ENCODE data around the gene NKX2-4.

NKX2-4 gene

GRCh38 chr20:21388566-21388965 is 8.8 kb downstream of the NKX2-4 start:
- peaks cover 68 to 82% (median 79%) of the 10 kb centered on the region in 11 experiments for H3K36me3 ChIP-seq
- no peaks in the 10 kb centered on the region for H3K4me1 ChIP-seq
- peaks cover 0 to 16% (median 0%) of the 10 kb centered on the region in 11 experiments; a peak in 6 of 22 replicates for H4K20me1 ChIP-seq
- H3K9ac ChIP-seq: no peak overlapping the region
- H3K9me3 ChIP-seq (replicated peaks in 1 of 11): 0 out of 22 replicates have a peak, but pooled peaks cover 0 to 5% (median 0%) of the 10 kb centered on the region in 11 experiments
- no peak overlapping the region for H3K27ac ChIP-seq
- no peak overlapping the region for H3K4me2 ChIP-seq
- no peak overlapping the region for H3K4me3 ChIP-seq
- TF ChIP-seq Cebpa-rat (IDR thresholded peaks at IDR 0.05): no peak
- no peaks in the 10 kb centered on the region for H3K27me3 ChIP-seq

GRCh38 chr20:21387528-21387927 is 9.8 kb downstream of the NKX2-4 start:
- Histone ChIP-seq H3K27ac (no peak overlapping the region), H3K4me2 (no peak overlapping the region), H3K4me3 (no peak overlapping the region), H4K20me1 (peaks cover 0 to 17% (median 0%) of the 10 kb centered on the region in 11 experiments; a peak in 6 of 22 replicates), H3K27me3 (no peaks in the 10 kb centered on the region), H3K4me1 (no peaks in the 10 kb centered on the region), H3K9ac (no peak overlapping the region), H3K9me3 (replicated peaks in 1 of 11) (0 out of 22 replicates have a peak, but pooled peaks cover 0 to 5% (median 0%) of the 10 kb centered on the region in 11 experiments), H3K36me3 (peaks cover 79 to 92% (median 89%) of the 10 kb centered on the region in 11 experiments)
- TF ChIP-seq Cebpa-rat (IDR thresholded peaks at IDR 0.05): no peak

GRCh38 chr20:21386111-21386510 is 11.2 kb downstream of the NKX2-4 start:
- no peak overlapping the region for H3K4me2 ChIP-seq
- H4K20me1 ChIP-seq: peaks cover 0 to 31% (median 2%) of the 10 kb centered on the region in 11 experiments; a peak in 10 of 22 replicates
- H3K4me3 ChIP-seq: no peak overlapping the region
- no peaks in the 10 kb centered on the region for H3K4me1 ChIP-seq
- H3K27ac ChIP-seq: no peak overlapping the region
- no peak for TF ChIP-seq Cebpa-rat (IDR thresholded peaks at IDR 0.05)
- H3K27me3 ChIP-seq: no peaks in the 10 kb centered on the region
- peaks cover 90 to 100% (median 98%) of the 10 kb centered on the region in 11 experiments for H3K36me3 ChIP-seq
- H3K9ac ChIP-seq: no peak overlapping the region
- no peaks in the 10 kb centered on the region for H3K9me3 ChIP-seq (replicated peaks in 1 of 11)

DNA sequence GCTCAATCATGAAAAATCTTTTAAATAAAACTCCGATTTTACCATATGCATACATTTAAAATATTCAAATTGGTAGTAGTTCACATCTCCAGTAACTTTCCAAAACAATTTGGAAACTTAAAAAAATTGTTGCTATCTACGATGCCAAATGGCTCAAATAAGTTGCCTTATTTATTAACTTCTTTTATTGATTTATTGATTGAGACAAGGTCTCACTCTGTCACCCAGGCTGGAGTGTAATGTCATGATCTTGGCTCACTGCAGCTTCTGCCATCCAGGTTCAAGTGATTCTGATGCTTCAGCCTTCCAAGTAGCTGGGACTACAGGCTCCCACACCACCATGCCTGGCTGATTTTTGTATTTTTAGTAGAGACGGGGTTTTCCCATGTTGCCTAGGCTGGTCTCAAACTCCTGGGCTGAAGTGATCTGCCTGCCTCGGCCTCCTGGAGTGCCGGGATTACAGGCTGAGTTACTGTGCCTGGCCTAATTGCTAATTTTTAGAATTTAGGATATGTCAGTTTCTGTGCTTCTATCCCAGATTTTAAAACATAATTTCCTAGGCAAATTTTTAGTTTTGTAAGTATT is 12.9 kb downstream of the NKX2-4 start:
- H3K9me3 ChIP-seq (replicated peaks in 1 of 11): no peaks in the 10 kb centered on the region
- H4K20me1 ChIP-seq: peaks cover 8 to 48% (median 16%) of the 10 kb centered on the region in 11 experiments; a peak in 17 of 22 replicates
- no peak overlapping the region for H3K4me2 ChIP-seq
- TF ChIP-seq Cebpa-rat (IDR thresholded peaks at IDR 0.05): no peak
- H3K36me3 ChIP-seq: peaks cover 95 to 100% (median 98%) of the 10 kb centered on the region in 11 experiments
- no peaks in the 10 kb centered on the region for H3K4me1 ChIP-seq
- no peak overlapping the region for H3K27ac ChIP-seq
- H3K4me3 ChIP-seq: no peak overlapping the region
- no peak overlapping the region for H3K9ac ChIP-seq
- no peaks in the 10 kb centered on the region for H3K27me3 ChIP-seq

DNA sequence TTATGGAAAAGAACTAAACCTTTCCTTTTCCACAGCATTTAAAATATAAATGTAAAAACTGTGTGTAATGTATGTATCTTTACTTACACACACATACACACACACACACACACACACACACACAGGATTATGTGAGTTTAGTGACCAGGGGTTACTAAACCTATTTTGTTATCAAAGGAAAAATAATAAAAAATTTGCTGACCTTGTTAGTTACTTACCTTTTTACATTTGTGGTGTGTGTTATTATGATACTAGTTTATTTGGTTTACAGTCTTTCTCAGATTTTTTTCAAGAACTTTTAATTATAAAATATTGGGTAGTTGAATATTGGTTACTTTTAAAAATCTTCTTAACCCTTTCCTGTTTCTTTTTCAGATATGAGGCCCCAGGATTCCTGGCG is 15.7 kb downstream of the NKX2-4 start:
- Histone ChIP-seq H3K4me3 (no peak overlapping the region), H4K20me1 (peaks cover 22 to 66% (median 43%) of the 10 kb centered on the region in 11 experiments), H3K9ac (no peak overlapping the region), H3K9me3 (replicated peaks in 1 of 11) (no peaks in the 10 kb centered on the region), H3K27me3 (no peaks in the 10 kb centered on the region), H3K27ac (no peak overlapping the region), H3K36me3 (peaks cover 93 to 100% (median 97%) of the 10 kb centered on the region in 11 experiments), H3K4me1 (no peaks in the 10 kb centered on the region), H3K4me2 (no peak overlapping the region)
- TF ChIP-seq Cebpa-rat (IDR thresholded peaks at IDR 0.05): no peak

- TF ChIP-seq Cebpa-rat (IDR thresholded peaks at IDR 0.05): no peak
- no peak overlapping the region for H3K27ac ChIP-seq
- no peak overlapping the region for H3K4me3 ChIP-seq
- H3K36me3 ChIP-seq: peaks cover 92 to 100% (median 97%) of the 10 kb centered on the region in 11 experiments
- no peaks in the 10 kb centered on the region for H3K27me3 ChIP-seq
- no peak overlapping the region for H3K9ac ChIP-seq
- H4K20me1 ChIP-seq: peaks cover 22 to 75% (median 52%) of the 10 kb centered on the region in 11 experiments
- no peaks in the 10 kb centered on the region for H3K4me1 ChIP-seq
- H3K4me2 ChIP-seq: no peak overlapping the region
- H3K9me3 ChIP-seq (replicated peaks in 1 of 11): no peaks in the 10 kb centered on the region
Observed at GRCh38 chr20:21380711-21381110, 16.6 kb downstream of the NKX2-4 start.

DNA sequence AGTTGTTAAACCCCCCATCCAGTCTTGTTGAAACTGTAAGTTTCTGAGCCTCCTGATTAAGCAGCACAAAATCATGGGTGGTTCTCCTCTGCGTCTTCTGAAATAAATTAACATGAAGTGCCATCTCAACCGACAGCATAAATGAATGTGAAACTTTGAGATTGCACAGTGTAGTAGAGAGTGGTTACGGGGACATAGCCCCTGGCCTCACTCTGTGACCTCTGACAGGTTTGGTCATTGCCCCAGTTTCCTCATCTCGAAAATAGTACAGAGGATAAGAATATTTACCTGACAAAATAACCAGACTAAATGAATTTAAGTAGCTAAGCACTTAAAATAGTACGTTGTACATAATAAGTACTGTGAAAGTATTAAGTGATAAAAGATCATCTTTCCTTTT is 19.1 kb downstream of the NKX2-4 start:
- H3K36me3 ChIP-seq: peaks cover 77 to 96% (median 85%) of the 10 kb centered on the region in 11 experiments

DNA sequence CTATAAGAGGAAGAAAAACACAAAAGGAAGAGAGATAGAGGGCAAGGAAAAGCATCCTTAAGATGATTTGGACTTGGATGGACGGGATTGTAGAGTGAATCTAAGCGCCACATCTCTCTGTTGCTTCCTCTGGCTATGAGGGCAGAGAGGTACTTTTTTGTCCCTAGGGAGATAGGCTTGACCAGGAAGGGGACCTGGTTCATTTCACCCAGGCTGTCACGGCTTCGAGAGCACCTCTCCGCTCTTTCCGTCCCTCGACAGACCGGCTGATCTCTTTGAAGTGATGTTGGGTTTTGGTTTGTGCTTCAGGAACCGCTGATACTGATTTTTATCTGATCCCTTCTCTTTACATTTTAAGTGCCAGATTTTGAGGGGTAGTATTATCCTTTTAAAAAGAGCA is 19.6 kb downstream of the NKX2-4 start:
- peaks cover 34 to 98% (median 73%) of the 10 kb centered on the region in 11 experiments for H4K20me1 ChIP-seq
- H3K9ac ChIP-seq: no peak overlapping the region
- H3K4me2 ChIP-seq: no peak overlapping the region
- no peak for TF ChIP-seq Cebpa-rat (IDR thresholded peaks at IDR 0.05)
- no peak overlapping the region for H3K27ac ChIP-seq
- H3K9me3 ChIP-seq (replicated peaks in 1 of 11): no peaks in the 10 kb centered on the region
- no peak overlapping the region for H3K4me3 ChIP-seq
- H3K27me3 ChIP-seq: no peaks in the 10 kb centered on the region
- H3K4me1 ChIP-seq: no peaks in the 10 kb centered on the region
- peaks cover 77 to 96% (median 85%) of the 10 kb centered on the region in 11 experiments for H3K36me3 ChIP-seq

More for the DNA sequence above, 19.1 kb downstream of the NKX2-4 start:
- H3K9me3 ChIP-seq (replicated peaks in 1 of 11): no peaks in the 10 kb centered on the region
- H3K4me2 ChIP-seq: no peak overlapping the region
- H4K20me1 ChIP-seq: peaks cover 28 to 93% (median 68%) of the 10 kb centered on the region in 11 experiments
- H3K27ac ChIP-seq: no peak overlapping the region
- H3K27me3 ChIP-seq: no peaks in the 10 kb centered on the region
- no peak for TF ChIP-seq Cebpa-rat (IDR thresholded peaks at IDR 0.05)
- H3K4me1 ChIP-seq: no peaks in the 10 kb centered on the region
- no peak overlapping the region for H3K4me3 ChIP-seq
- H3K9ac ChIP-seq: no peak overlapping the region

DNA sequence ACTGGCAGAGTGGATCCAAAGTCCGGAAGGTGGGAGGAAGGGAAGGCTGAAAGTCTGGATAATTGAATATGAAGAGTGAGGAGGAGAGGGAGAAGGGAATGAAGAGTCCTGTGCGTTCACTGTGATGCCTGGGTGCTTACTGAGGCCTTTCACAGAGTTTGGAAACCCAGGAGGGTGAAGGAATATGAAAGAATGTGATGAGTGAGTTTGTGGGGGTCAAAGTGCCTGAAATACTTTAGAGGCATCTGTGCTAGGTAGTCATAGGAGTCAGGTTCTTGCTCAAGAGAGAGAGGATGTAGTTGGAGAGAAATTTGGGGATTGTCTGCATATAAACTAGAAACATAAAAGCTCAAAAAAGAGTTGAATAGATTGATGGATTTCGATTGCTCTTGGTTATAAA is 20.7 kb downstream of the NKX2-4 start:
- H4K20me1 ChIP-seq: peaks cover 36 to 99% (median 79%) of the 10 kb centered on the region in 11 experiments
- no peaks in the 10 kb centered on the region for H3K9me3 ChIP-seq (replicated peaks in 1 of 11)
- H3K27ac ChIP-seq: no peak overlapping the region
- TF ChIP-seq Cebpa-rat (IDR thresholded peaks at IDR 0.05): no peak
- no peaks in the 10 kb centered on the region for H3K4me1 ChIP-seq
- H3K4me3 ChIP-seq: no peak overlapping the region
- no peaks in the 10 kb centered on the region for H3K27me3 ChIP-seq
- H3K36me3 ChIP-seq: peaks cover 74 to 95% (median 84%) of the 10 kb centered on the region in 11 experiments
- H3K9ac ChIP-seq: no peak overlapping the region
- H3K4me2 ChIP-seq: no peak overlapping the region

DNA sequence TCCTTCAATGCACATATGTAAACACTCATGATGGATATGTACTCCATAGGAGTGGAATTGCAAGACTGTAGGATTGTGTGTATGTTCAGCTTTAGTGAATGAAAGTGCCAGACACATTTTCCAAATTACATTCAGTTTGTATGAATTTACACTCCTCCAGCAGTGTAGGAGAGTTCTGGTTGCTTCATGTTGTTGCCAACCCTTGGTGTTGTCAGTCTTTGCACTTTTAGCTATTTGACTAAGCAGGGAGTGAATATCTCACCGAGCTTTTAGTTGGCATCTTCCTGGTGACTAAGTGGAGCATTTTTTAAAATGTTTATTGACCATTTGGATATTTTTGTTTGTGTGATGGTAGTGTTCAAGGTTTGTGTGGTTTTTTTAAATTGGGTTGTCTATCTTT is 23.9 kb downstream of the NKX2-4 start:
- peaks cover 76 to 96% (median 87%) of the 10 kb centered on the region in 11 experiments for H3K36me3 ChIP-seq
- no peak for TF ChIP-seq Cebpa-rat (IDR thresholded peaks at IDR 0.05)
- no peak overlapping the region for H3K4me2 ChIP-seq
- H3K27me3 ChIP-seq: no peaks in the 10 kb centered on the region
- no peak overlapping the region for H3K9ac ChIP-seq
- H3K9me3 ChIP-seq (replicated peaks in 1 of 11): no peaks in the 10 kb centered on the region
- peaks cover 32 to 99% (median 77%) of the 10 kb centered on the region in 11 experiments for H4K20me1 ChIP-seq
- peaks cover 0 to 11% (median 0%) of the 10 kb centered on the region in 10 experiments; a peak in 3 of 20 replicates for H3K4me1 ChIP-seq
- no peak overlapping the region for H3K4me3 ChIP-seq
- H3K27ac ChIP-seq: no peak overlapping the region
